CD4-positive, alpha-beta T cell (primary cell): ENCODE data around the gene TMEM25. TPM values are rescaled to one million over a fixed set of nuclear protein-coding genes. Genes with fewer than 3 reads are reported as not detected.
A peak's percentile ranks its signal among the peaks of the same experiment; 100 is the strongest.

Source experiments
- ATAC-seq: fragments of 200-7000 bp; cut with Tn5 transposase; one replicate; pipeline ENCODE4 v1.10.0; 2022; ENCODE audit warnings: mild to moderate bottlenecking; ENCODE audit not compliant: poor library complexity
- CTCF ChIA-PET: fragments of 350-600 bp; sonication (Branson Sonifier 250); formaldehyde crosslinking; loops from one replicate; lab custom pipeline; 2021; ENCODE audit warnings: antibody characterized with exemption, inconsistent platforms; lab: Charles Lee
- POLR2A ChIA-PET: fragments of 350-600 bp; sonication (Branson Sonifier 250); formaldehyde crosslinking; loops from one replicate; lab custom pipeline; 2021; ENCODE audit warnings: antibody characterized with exemption, inconsistent platforms; lab: Charles Lee
- DNase-seq, 14 experiments: peaks; one replicate each; pipeline ENCODE4 v3.0.0-alpha.2; 2013 to 2020; ENCODE audit warnings: mixed read lengths in 2 of 14
- H3K27ac ChIP-seq, 2 donors: one replicate each; pipeline versions ENCODE4 v1.5.1 to v1.7.0; 2013; ENCODE audit warnings: low read length in 2 of 2, low read depth in 1 of 2, mild to moderate bottlenecking in 1 of 2
- H3K27me3 ChIP-seq, 2 experiments: 1 replicate in 1 of 2; 2 replicates in 1 of 2; pipeline versions ENCODE4 v1.6.1 to v1.7.0; 2013; ENCODE audit warnings: low read length in 2 of 2, control low read depth in 1 of 2, mild to moderate bottlenecking in 1 of 2, moderate library complexity in 1 of 2; ENCODE audit not compliant: insufficient read depth in 2 of 2, control insufficient read depth in 1 of 2
- H3K36me3 ChIP-seq: one replicate; pipeline ENCODE4 v1.6.1; 2013; ENCODE audit warnings: low read length, control low read depth; ENCODE audit not compliant: insufficient read depth
- H3K4me1 ChIP-seq: one replicate; pipeline ENCODE4 v1.6.1; 2013; ENCODE audit warnings: low read length, control low read depth; ENCODE audit not compliant: insufficient read depth
- H3K4me3 ChIP-seq: one replicate; pipeline ENCODE4 v1.5.1; 2013; ENCODE audit warnings: mild to moderate bottlenecking, low read length, moderate library complexity
- H3K9me3 ChIP-seq, 2 experiments: 1 replicate in 1 of 2; 2 replicates in 1 of 2; pipeline versions ENCODE4 v1.6.1 to v1.7.0; 2013; ENCODE audit warnings: low read length in 2 of 2, mild to moderate bottlenecking in 2 of 2, control low read depth in 1 of 2, moderate library complexity in 1 of 2; ENCODE audit not compliant: control insufficient read depth in 1 of 2, insufficient read depth in 1 of 2
- H3K27ac Mint-ChIP-seq: one replicate; pipeline ENCODE4 v1.8.0; 2020; ENCODE audit warnings: mixed read lengths
- H3K27me3 Mint-ChIP-seq: one replicate; pipeline ENCODE4 v1.8.0; 2021; ENCODE audit warnings: mixed read lengths
- H3K36me3 Mint-ChIP-seq: one replicate; pipeline ENCODE4 v1.8.0; 2021; ENCODE audit warnings: low read depth, mixed read lengths
- H3K4me1 Mint-ChIP-seq: one replicate; pipeline ENCODE4 v1.8.0; 2021; ENCODE audit warnings: low read depth, mixed read lengths
- H3K4me3 Mint-ChIP-seq: one replicate; pipeline ENCODE4 v1.8.0; 2020; ENCODE audit warnings: mild to moderate bottlenecking, mixed read lengths
- H3K9me3 Mint-ChIP-seq: one replicate; pipeline ENCODE4 v1.8.0; 2020; ENCODE audit warnings: mixed read lengths
- intact Hi-C, 2 experiments: fragments of 100-400 bp; cut with DNase I in 1 of 2; cut with micrococcal nuclease in 1 of 2; formaldehyde crosslinking; loops; one replicate each; pipeline versions ENCODE4 v1.15.1 to v1.9.0; 2023 to 2025; cut with DNase I, micrococcal nuclease
- total RNA-seq, 174 experiments: library from RNA in 2 of 174; stranded (reverse) in 2 of 174; gene quantifications; one replicate each; pipeline ENCODE4 v1.2.3 and lab custom pipeline; 2021 to 2026
- TF ChIP-seq, protein P1 (sequence below): fragments of 200-600 bp; IDR thresholded peaks from one replicate; pipeline ENCODE4 v1.8.0; 2022; ENCODE audit warnings: antibody characterized with exemption, mild to moderate bottlenecking

The TMEM25 gene
- total RNA-seq, 2 experiments from 2014 or later: 18.3 to 18.5 TPM

GRCh38 chr11:118485273-118485672, 45.7 kb upstream of the TMEM25 start:
- no peaks in the 10 kb centered on the region for H3K9me3 Mint-ChIP-seq

GRCh38 chr11:118488480-118489109, 42.4 kb upstream of the TMEM25 start:
- ChIA-PET POLR2A (interaction anchor here (0.7 to 1.5 kb wide), 6 partner anchors 50 to 185 kb away, joined by 3 to 8 read pairs (median 4); partner anchors contain the start of genes KMT2A and PHLDB1), CTCF (interaction anchor here (0.6 to 3.2 kb wide), 19 partner anchors 8 to 290 kb away, joined by 3 to 30 read pairs (median 4); partner anchors contain the start of gene ATP5MG)
- no peaks in the 10 kb centered on the region for H3K9me3 ChIP-seq
- Mint-ChIP-seq H3K4me3 (no peak overlapping the region), H3K27ac (peak overlapping the region; percentile 4), H3K27me3 (no peaks in the 10 kb centered on the region), H3K4me1 (peaks cover 5% of the 10 kb centered on the region), H3K9me3 (no peaks in the 10 kb centered on the region), H3K36me3 (peaks cover 78% of the 10 kb centered on the region)
- peak overlapping the region in 1 of 2 donors; percentile 37 for H3K27ac ChIP-seq
- TF ChIP-seq, protein P1, sequence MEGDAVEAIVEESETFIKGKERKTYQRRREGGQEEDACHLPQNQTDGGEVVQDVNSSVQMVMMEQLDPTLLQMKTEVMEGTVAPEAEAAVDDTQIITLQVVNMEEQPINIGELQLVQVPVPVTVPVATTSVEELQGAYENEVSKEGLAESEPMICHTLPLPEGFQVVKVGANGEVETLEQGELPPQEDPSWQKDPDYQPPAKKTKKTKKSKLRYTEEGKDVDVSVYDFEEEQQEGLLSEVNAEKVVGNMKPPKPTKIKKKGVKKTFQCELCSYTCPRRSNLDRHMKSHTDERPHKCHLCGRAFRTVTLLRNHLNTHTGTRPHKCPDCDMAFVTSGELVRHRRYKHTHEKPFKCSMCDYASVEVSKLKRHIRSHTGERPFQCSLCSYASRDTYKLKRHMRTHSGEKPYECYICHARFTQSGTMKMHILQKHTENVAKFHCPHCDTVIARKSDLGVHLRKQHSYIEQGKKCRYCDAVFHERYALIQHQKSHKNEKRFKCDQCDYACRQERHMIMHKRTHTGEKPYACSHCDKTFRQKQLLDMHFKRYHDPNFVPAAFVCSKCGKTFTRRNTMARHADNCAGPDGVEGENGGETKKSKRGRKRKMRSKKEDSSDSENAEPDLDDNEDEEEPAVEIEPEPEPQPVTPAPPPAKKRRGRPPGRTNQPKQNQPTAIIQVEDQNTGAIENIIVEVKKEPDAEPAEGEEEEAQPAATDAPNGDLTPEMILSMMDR: peak; percentile 89
- intact Hi-C loops: loop anchor here (1.0 to 5.0 kb wide), 8 partner anchors 52 to 343 kb away; partner anchors contain the start of genes KMT2A (in 2 of the 2) and ATP5MG (in 1 of the 2)
- H3K4me1 ChIP-seq: peaks cover 2% of the 10 kb centered on the region
- DNase-seq (peak; percentile 67 to 91 (median 76)), ATAC-seq (peak; percentile 88)
- H3K36me3 ChIP-seq: peaks cover 78% of the 10 kb centered on the region
- H3K27me3 ChIP-seq: no peaks in the 10 kb centered on the region
- no peak overlapping the region for H3K4me3 ChIP-seq

More at GRCh38 chr11:118485273-118485672, 45.7 kb upstream of the TMEM25 start:
- CTCF ChIA-PET: interaction anchor here (0.6 kb wide), 1 partner anchor 239 kb away, joined by 3 read pairs; no protein-coding TSS in a partner anchor
- Histone ChIP-seq H3K27ac (no peak overlapping the region), H3K4me1 (peaks cover 2% of the 10 kb centered on the region), H3K36me3 (peaks cover 80% of the 10 kb centered on the region), H3K27me3 (no peaks in the 10 kb centered on the region), H3K4me3 (no peak overlapping the region), H3K9me3 (no peaks in the 10 kb centered on the region)
- peak overlapping the region; percentile 53 for H3K27ac Mint-ChIP-seq
- H3K4me3 Mint-ChIP-seq: no peak overlapping the region
- ATAC-seq: no peak
- DNase-seq: peak in 2 of 14 experiments; percentile 10 to 18
- POLR2A ChIA-PET: no interaction called here
- TF ChIP-seq, protein P1: no peak
- H3K36me3 Mint-ChIP-seq: peaks cover 82% of the 10 kb centered on the region
- intact Hi-C loops: loop anchor here in 1 of 2 experiments (5.0 kb wide), 3 partner anchors 88 to 288 kb away; no protein-coding TSS in a partner anchor
- no peaks in the 10 kb centered on the region for H3K27me3 Mint-ChIP-seq
- H3K4me1 Mint-ChIP-seq: peaks cover 5% of the 10 kb centered on the region

DNA sequence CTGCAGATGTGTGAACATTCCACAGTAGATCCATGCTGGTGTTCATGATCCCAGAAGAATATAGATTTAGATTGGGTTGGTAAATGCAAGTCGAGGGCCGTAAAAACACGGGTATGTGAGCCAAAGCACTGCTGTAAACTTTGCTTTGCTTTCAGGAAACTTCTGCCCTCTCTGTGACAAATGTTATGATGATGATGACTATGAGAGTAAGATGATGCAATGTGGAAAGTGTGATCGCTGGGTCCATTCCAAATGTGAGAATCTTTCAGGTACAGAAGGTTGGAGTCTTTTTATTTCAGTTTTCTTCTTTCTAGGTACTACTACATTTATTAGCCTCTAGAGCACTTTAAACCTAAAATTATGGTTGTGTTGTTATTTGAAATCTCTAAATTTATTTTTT, 40.0 kb upstream of the TMEM25 start:
- DNase-seq (no peak), ATAC-seq (no peak)
- Histone ChIP-seq H3K4me1 (peaks cover 2% of the 10 kb centered on the region), H3K36me3 (peaks cover 80% of the 10 kb centered on the region), H3K27me3 (no peaks in the 10 kb centered on the region), H3K27ac (no peak overlapping the region), H3K4me3 (no peak overlapping the region), H3K9me3 (no peaks in the 10 kb centered on the region)
- Mint-ChIP-seq H3K9me3 (no peaks in the 10 kb centered on the region), H3K36me3 (peaks cover 75% of the 10 kb centered on the region), H3K4me3 (no peak overlapping the region), H3K4me1 (peaks cover 5% of the 10 kb centered on the region), H3K27ac (no peak overlapping the region), H3K27me3 (no peaks in the 10 kb centered on the region)
- TF ChIP-seq, protein P1: no peak
- CTCF ChIA-PET: interaction anchor here (1.5 to 3.2 kb wide), 2 partner anchors 56 to 91 kb away, joined by 4 to 30 read pairs; partner anchors contain the start of gene ATP5MG
- POLR2A ChIA-PET: interaction anchor here (1.3 kb wide), 1 partner anchor 39 kb away, joined by 4 read pairs; no protein-coding TSS in a partner anchor
- intact Hi-C loops: no loop called here
